ENCODE results near the gene AFMID.

- no peak for TF ChIP-seq EZH2phosphoT487 (IDR thresholded peaks at IDR 0.05; ENCODE audit: low read depth, severe bottlenecking, unreplicated experiment)
- no peak for TF ChIP-seq CTCF (IDR thresholded peaks at IDR 0.05; ENCODE audit: poor library complexity)
- no peak for TF ChIP-seq EZH2 (IDR thresholded peaks at IDR 0.05; ENCODE audit: borderline replicate concordance)
Measured at GRCh38 chr17:78154903-78155811, 32.0 kb upstream of the AFMID start.
